NT2/D1 (cell line): ENCODE data around the gene ATXN1.

ENCODE experiments used
- YY1 ChIP-seq: IDR thresholded peaks from 2 replicates; pipeline ENCODE4 v1.6.1; 2011; ENCODE audit not compliant: insufficient read length, insufficient read depth
- ZNF274 ChIP-seq: IDR thresholded peaks from 2 replicates; pipeline ENCODE4 v1.6.1; 2011; ENCODE audit warnings: mild to moderate bottlenecking, low read depth, low read length

DNA sequence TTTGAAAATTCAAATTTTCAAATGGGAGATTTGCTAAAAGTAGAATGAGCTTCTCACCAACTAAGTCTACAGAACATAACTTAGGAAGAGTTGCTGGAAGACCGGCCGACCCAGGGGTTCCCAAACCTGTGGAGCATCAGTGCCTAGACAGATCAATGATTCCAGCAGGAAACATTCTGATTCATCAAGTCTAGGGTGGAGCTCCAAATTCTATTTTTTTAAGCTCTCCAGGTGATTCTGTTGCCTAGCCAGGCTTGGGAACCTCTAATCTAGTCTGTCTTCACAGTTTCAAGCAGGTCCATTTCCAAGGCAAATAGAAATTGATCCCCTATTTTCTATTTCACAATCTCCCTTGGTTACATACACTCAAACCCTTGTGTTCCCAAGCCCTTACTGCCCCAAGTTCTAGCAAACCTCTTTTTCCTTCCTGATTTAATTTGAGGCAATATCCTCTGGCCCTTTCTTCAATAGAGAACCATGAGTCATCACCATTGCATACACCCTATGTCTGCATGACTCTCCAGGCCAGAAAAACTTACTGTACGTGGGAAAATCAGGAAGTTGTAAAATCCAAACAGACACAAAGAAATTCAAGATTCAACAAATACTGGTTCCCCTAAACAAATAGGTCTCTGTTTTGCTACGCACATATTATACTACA lies 8.9 kb downstream of the ATXN1 start:
- TF ChIP-seq ZNF274 (no peak), YY1 (no peak)
